Measurements from ENCODE around the gene OR1J4.

OR1J4 gene

GRCh38 chr9:122561446-122561845 lies 42.5 kb downstream of the OR1J4 start:
- FAIRE-seq (no peak), DNase-seq (ENCODE audit: insufficient read length, low spot score) (no peak)
- no peak for TF ChIP-seq SPI1 (IDR thresholded peaks at IDR 0.05; ENCODE audit: low read depth, low read length)
- TF ChIP-seq POLR2AphosphoS5 (IDR thresholded peaks at IDR 0.05; ENCODE audit: low read depth, low read length): no peak
- no peak for TF ChIP-seq TAF1 (IDR thresholded peaks at IDR 0.05; ENCODE audit: low read depth, low read length)
- TF ChIP-seq PAX5 (IDR thresholded peaks at IDR 0.05; ENCODE audit: insufficient read depth, low read length, severe bottlenecking): no peak
- TF ChIP-seq POU2F2 (IDR thresholded peaks at IDR 0.05; ENCODE audit: low read depth, low read length): no peak

GRCh38 chr9:122562134-122562760 lies 43.3 kb downstream of the OR1J4 start:
- DNase-seq (ENCODE audit: insufficient read length, low spot score): no peak
- no peak for FAIRE-seq
- TF ChIP-seq POLR2A (IDR thresholded peaks at IDR 0.05; ENCODE audit: low read depth, low read length) (no peak), SPI1 (IDR thresholded peaks at IDR 0.05; ENCODE audit: low read depth, low read length) (no peak), POU2F2 (IDR thresholded peaks at IDR 0.05; ENCODE audit: low read depth, low read length) (no peak), TAF1 (IDR thresholded peaks at IDR 0.05; ENCODE audit: low read depth, low read length) (no peak), POLR2AphosphoS5 (IDR thresholded peaks at IDR 0.05; ENCODE audit: low read depth, low read length) (no peak), PAX5 (IDR thresholded peaks at IDR 0.05; ENCODE audit: insufficient read depth, low read length, severe bottlenecking) (no peak)

GRCh38 chr9:122567901-122568300 lies 49.0 kb downstream of the OR1J4 start:
- FAIRE-seq (no peak), DNase-seq (ENCODE audit: insufficient read length, low spot score) (no peak)
- TF ChIP-seq POU2F2 (IDR thresholded peaks at IDR 0.05; ENCODE audit: low read depth, low read length) (no peak), POLR2AphosphoS5 (IDR thresholded peaks at IDR 0.05; ENCODE audit: low read depth, low read length) (no peak)

Measured in GM12891 (cell line).